HepG2 (cell line): ENCODE data around the gene ENO1. TPM values are rescaled to one million over a fixed set of nuclear protein-coding genes. Genes with fewer than 3 reads are reported as not detected.

ENCODE experiments used
- GABPB1 ChIP-seq: IDR thresholded peaks from 2 replicates; pipeline ENCODE4 v1.6.1; 2016; ENCODE audit warnings: mild to moderate bottlenecking, missing genetic modification reagents, moderate library complexity, missing compliant biosample characterization
- HOXA3 ChIP-seq: sonication (generic); formaldehyde crosslinking; IDR thresholded peaks from 2 replicates; pipeline ENCODE4 v1.5.0; 2020; ENCODE audit warnings: missing genetic modification reagents
- IKZF1 ChIP-seq: fragments of 450-650 bp; IDR thresholded peaks from 2 replicates; pipeline ENCODE4 v1.7.1; 2016
- ISL2 ChIP-seq: sonication (generic); formaldehyde crosslinking; IDR thresholded peaks from 2 replicates; pipeline ENCODE4 v1.5.0; 2020; ENCODE audit warnings: missing genetic modification reagents
- KAT8 ChIP-seq: IDR thresholded peaks from 2 replicates; pipeline ENCODE4 v1.6.1; 2016; ENCODE audit warnings: missing genetic modification reagents, missing compliant biosample characterization
- KDM6A ChIP-seq: IDR thresholded peaks from 2 replicates; pipeline ENCODE4 v1.6.1; 2016; ENCODE audit warnings: low read depth
- KLF16 ChIP-seq, 2 experiments: sonication (generic) in 1 of 2; formaldehyde crosslinking in 1 of 2; IDR thresholded peaks; 2 replicates each; pipeline versions ENCODE4 v1.6.1 to v1.8.0; 2016 to 2023; ENCODE audit warnings: missing genetic modification reagents in 2 of 2, missing compliant biosample characterization in 1 of 2
- MAFK ChIP-seq, 2 experiments: IDR thresholded peaks in 1 of 2; conservative IDR thresholded peaks in 1 of 2; 2 replicates each; pipeline ENCODE4 v1.6.1; 2011; ENCODE audit warnings: improper control_type of control experiment in 2 of 2, low read length in 2 of 2
- MYC ChIP-seq: sonication (generic); formaldehyde crosslinking; IDR thresholded peaks from 2 replicates; pipeline ENCODE4 v1.9.0; 2021; ENCODE audit warnings: missing genetic modification reagents, borderline replicate concordance
- PHF5A ChIP-seq: IDR thresholded peaks from one replicate; pipeline ENCODE4 v1.6.1; 2018; ENCODE audit warnings: low read depth, missing genetic modification reagents; ENCODE audit not compliant: unreplicated experiment
- POLR2AphosphoS5 ChIP-seq: IDR thresholded peaks from 2 replicates; pipeline ENCODE4 v1.6.1; 2012; ENCODE audit warnings: low read depth, low read length
- ZNF589 ChIP-seq: sonication (generic); formaldehyde crosslinking; conservative IDR thresholded peaks from 2 replicates; pipeline ENCODE4 v1.8.0; 2022; ENCODE audit warnings: mild to moderate bottlenecking, moderate library complexity, missing genetic modification reagents
- ZNF773 ChIP-seq: sonication (generic); formaldehyde crosslinking; IDR thresholded peaks from 2 replicates; pipeline ENCODE4 v1.4.0; 2020; ENCODE audit warnings: missing genetic modification reagents, borderline replicate concordance
- polyA plus RNA-seq, 8 experiments: library from polyadenylated mRNA; depleted of rRNA in 3 of 8; stranded (reverse) in 7 of 8; unstranded in 1 of 8; fragments of >200 nt; fragmentation: Illumina TruSeq in 4 of 8; extraction: Trizol in 4 of 8; gene quantifications; 2 replicates each; pipeline versions ENCODE4 v1.2.1 to v1.2.3, GENCODE V29; 2011 to 2016; ENCODE audit warnings: low read depth in 4 of 8, missing spikeins in 1 of 8, mixed read lengths in 1 of 8; ENCODE audit not compliant: insufficient read depth in 1 of 8
- total RNA-seq, 5 experiments: library from RNA; depleted of rRNA; stranded (reverse); fragments of >200 nt; fragmentation: Illumina TruSeq; extraction: Trizol; gene quantifications; 2 replicates each; pipeline ENCODE4 v1.2.3, GENCODE V29; 2016; ENCODE audit warnings: low read depth in 1 of 5
- TF ChIP-seq, protein P1 (sequence below): sonication (generic); formaldehyde crosslinking; IDR thresholded peaks from 2 replicates; pipeline ENCODE4; 2020; ENCODE audit warnings: missing genetic modification reagents, mild to moderate bottlenecking, borderline replicate concordance
- TF ChIP-seq, protein P2 (sequence below): sonication (generic); formaldehyde crosslinking; IDR thresholded peaks from 2 replicates; pipeline ENCODE4 v1.5.1; 2020; ENCODE audit warnings: mild to moderate bottlenecking, missing genetic modification reagents
- TF ChIP-seq, protein P3 (sequence below): IDR thresholded peaks from 2 replicates; pipeline ENCODE4 v1.6.1; 2016; ENCODE audit warnings: mild to moderate bottlenecking

The ENO1 gene
- total and polyA plus RNA-seq, 2 of the 13 experiments (the other 11 are each of a cell fraction or from before 2014, with no cell fraction given): 1,559 to 3,103 TPM

DNA sequence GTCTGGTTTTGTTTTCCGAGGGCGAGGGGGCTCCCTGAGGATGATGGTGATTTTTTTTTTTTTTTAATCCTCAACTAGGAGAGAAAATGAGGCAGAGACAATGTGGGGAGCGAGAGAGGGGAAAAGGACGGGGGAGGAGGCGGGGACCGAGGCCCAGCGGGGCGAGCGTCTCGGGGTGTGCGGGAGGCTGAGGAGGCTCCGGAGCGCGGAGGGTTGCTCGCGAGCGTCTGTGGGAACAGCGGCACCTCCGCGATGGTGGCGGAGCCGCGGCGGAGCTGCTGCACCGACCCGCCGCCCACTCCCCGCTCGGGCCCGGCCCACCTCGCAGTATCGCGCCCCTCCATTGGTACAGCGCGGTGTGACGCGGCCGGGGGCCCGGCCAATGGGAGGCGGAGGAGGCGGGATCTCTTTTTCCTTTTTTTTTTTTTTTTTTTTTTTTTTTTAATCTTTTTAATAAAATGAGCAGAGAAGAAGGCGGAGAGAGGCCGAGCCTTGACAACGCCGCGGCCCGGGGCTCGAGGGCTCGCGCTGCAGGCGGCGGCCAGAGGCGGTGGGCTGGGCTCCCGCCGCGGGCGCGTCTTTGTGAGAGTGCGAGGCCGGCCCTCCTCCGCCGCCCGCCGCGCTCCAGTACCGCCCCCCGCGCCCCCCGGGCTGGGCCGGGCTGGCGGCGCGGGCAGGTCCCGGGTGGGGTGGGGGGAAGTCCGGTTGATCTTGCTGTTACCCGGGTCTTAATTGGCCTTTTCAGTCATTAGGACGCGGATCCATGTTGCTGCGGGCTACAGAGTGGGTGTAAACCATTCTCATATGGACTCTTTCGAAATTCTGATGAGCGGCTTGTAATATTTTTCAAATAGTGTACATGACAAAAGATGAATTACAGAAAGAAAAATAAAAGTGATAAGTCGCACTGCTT, 60.8 kb downstream of the ENO1 start, which contains the start of gene RERE (continued):
- TF ChIP-seq, protein P1, sequence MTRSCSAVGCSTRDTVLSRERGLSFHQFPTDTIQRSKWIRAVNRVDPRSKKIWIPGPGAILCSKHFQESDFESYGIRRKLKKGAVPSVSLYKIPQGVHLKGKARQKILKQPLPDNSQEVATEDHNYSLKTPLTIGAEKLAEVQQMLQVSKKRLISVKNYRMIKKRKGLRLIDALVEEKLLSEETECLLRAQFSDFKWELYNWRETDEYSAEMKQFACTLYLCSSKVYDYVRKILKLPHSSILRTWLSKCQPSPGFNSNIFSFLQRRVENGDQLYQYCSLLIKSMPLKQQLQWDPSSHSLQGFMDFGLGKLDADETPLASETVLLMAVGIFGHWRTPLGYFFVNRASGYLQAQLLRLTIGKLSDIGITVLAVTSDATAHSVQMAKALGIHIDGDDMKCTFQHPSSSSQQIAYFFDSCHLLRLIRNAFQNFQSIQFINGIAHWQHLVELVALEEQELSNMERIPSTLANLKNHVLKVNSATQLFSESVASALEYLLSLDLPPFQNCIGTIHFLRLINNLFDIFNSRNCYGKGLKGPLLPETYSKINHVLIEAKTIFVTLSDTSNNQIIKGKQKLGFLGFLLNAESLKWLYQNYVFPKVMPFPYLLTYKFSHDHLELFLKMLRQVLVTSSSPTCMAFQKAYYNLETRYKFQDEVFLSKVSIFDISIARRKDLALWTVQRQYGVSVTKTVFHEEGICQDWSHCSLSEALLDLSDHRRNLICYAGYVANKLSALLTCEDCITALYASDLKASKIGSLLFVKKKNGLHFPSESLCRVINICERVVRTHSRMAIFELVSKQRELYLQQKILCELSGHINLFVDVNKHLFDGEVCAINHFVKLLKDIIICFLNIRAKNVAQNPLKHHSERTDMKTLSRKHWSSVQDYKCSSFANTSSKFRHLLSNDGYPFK (CRISPR knock-in tag): peak; percentile 45; the same call in 1 of the 2 replicates
- TF ChIP-seq HOXA3 (CRISPR knock-in tag) (peak; percentile 71; the same call in 1 of the 2 replicates), MAFK (conservative IDR thresholded peaks at IDR 0.05 in 1 of 2, IDR thresholded peaks at IDR 0.05 in 1 of 2; ENCODE audit: low read length in 2 of 2) (no peak), MYC (peak; percentile 63; the same call in 1 of the 2 replicates), ZNF589 (CRISPR knock-in tag) (no peak), GABPB1 (CRISPR knock-in tag) (peak; percentile 76; the same call in 1 of the 2 replicates), KAT8 (CRISPR knock-in tag) (0 out of 2 replicates have a peak, but pooled peaks have one; percentile 31), ISL2 (CRISPR knock-in tag) (peak; percentile 38; the same call in 1 of the 2 replicates), KLF16 (CRISPR knock-in tag; IDR thresholded peaks at IDR 0.05) (peak in 1 of 2 experiments; percentile 79; a peak in 2 of 4 replicates), POLR2AphosphoS5 (peak; percentile 87), PHF5A (CRISPR knock-in tag) (peak; percentile 78), IKZF1 (no peak), KDM6A (CRISPR knock-in tag) (no peak), ZNF773 (CRISPR knock-in tag) (no peak)
- TF ChIP-seq, protein P2, sequence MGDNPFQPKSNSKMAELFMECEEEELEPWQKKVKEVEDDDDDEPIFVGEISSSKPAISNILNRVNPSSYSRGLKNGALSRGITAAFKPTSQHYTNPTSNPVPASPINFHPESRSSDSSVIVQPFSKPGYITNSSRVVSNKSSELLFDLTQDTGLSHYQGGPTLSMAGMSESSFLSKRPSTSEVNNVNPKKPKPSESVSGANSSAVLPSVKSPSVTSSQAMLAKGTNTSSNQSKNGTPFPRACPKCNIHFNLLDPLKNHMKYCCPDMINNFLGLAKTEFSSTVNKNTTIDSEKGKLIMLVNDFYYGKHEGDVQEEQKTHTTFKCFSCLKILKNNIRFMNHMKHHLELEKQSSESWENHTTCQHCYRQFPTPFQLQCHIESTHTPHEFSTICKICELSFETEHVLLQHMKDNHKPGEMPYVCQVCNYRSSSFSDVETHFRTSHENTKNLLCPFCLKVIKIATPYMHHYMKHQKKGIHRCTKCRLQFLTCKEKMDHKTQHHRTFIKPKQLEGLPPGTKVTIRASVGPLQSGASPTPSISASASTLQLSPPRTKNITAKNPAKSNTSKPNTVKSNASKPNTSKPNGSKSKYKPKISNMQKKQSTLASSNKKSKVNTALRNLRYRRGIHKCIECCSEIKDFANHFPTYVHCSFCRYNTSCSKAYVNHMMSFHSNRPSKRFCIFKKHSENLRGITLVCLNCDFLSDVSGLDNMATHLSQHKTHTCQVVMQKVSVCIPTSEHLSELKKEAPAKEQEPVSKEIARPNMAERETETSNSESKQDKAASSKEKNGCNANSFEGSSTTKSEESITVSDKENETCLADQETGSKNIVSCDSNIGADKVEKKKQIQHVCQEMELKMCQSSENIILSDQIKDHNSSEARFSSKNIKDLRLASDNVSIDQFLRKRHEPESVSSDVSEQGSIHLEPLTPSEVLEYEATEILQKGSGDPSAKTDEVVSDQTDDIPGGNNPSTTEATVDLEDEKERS (CRISPR knock-in tag): peak; percentile 30; the same call in 1 of the 2 replicates
- TF ChIP-seq, protein P3, sequence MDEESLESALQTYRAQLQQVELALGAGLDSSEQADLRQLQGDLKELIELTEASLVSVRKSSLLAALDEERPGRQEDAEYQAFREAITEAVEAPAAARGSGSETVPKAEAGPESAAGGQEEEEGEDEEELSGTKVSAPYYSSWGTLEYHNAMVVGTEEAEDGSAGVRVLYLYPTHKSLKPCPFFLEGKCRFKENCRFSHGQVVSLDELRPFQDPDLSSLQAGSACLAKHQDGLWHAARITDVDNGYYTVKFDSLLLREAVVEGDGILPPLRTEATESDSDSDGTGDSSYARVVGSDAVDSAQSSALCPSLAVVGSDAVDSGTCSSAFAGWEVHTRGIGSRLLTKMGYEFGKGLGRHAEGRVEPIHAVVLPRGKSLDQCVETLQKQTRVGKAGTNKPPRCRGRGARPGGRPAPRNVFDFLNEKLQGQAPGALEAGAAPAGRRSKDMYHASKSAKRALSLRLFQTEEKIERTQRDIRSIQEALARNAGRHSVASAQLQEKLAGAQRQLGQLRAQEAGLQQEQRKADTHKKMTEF (CRISPR knock-in tag): peak; percentile 67; the same call in 1 of the 2 replicates
